ENCODE results near the gene KLHL35.

Gene KLHL35

GRCh38 chr11:75428989-75429640, 3.9 kb downstream of the KLHL35 start:
- no peaks in the 10 kb centered on the region for H3F3A ChIP-seq (ENCODE audit: control insufficient read depth, insufficient read depth)
- no peak overlapping the region for H3K4me3 ChIP-seq (ENCODE audit: low read length)
- TF ChIP-seq CTCF (IDR thresholded peaks at IDR 0.05; ENCODE audit: low read depth, low read length, poor library complexity, severe bottlenecking): no peak
- TF ChIP-seq EZH2phosphoT487 (IDR thresholded peaks at IDR 0.05; ENCODE audit: borderline replicate concordance, low read length): no peak
- no peaks in the 10 kb centered on the region for H3K9me3 ChIP-seq (ENCODE audit: control insufficient read depth, insufficient read depth, low read length)
- no peak overlapping the region for H3K4me2 ChIP-seq (ENCODE audit: low read length)
- no peaks in the 10 kb centered on the region for H3K79me2 ChIP-seq (ENCODE audit: control insufficient read depth, low read length)
- no peaks in the 10 kb centered on the region for H3K36me3 ChIP-seq (ENCODE audit: control insufficient read depth, low read length)
- no peaks in the 10 kb centered on the region for H4K20me1 ChIP-seq (ENCODE audit: control insufficient read depth, insufficient read depth, low read depth, low read length)
- peaks cover 8% of the 10 kb centered on the region; the same call in 1 of the 2 replicates for H3K27me3 ChIP-seq (ENCODE audit: control insufficient read depth, low read length)
- no peaks in the 10 kb centered on the region for H3K9me2 ChIP-seq (replicated peaks; ENCODE audit: control insufficient read depth, low read length)
- H3K4me1 ChIP-seq (ENCODE audit: control insufficient read depth, low read length): no peaks in the 10 kb centered on the region
- H3K27ac ChIP-seq (ENCODE audit: low read depth, low read length): no peak overlapping the region

GRCh38 chr11:75428281-75428724, 4.7 kb downstream of the KLHL35 start:
- Histone ChIP-seq H3K4me2 (ENCODE audit: low read length) (no peak overlapping the region), H3K27me3 (ENCODE audit: control insufficient read depth, low read length) (peaks cover 8% of the 10 kb centered on the region; the same call in 1 of the 2 replicates)

GRCh38 chr11:75427181-75427580, 5.8 kb downstream of the KLHL35 start:
- no peak overlapping the region for H3K27ac ChIP-seq (ENCODE audit: low read depth, low read length)
- TF ChIP-seq CTCF (IDR thresholded peaks at IDR 0.05; ENCODE audit: low read depth, low read length, poor library complexity, severe bottlenecking) (no peak), EZH2phosphoT487 (IDR thresholded peaks at IDR 0.05; ENCODE audit: borderline replicate concordance, low read length) (no peak)
- H3F3A ChIP-seq (ENCODE audit: control insufficient read depth, insufficient read depth): no peaks in the 10 kb centered on the region
- no peak overlapping the region for H3K4me3 ChIP-seq (ENCODE audit: low read length)
- no peaks in the 10 kb centered on the region for H3K36me3 ChIP-seq (ENCODE audit: control insufficient read depth, low read length)
- H3K4me2 ChIP-seq (ENCODE audit: low read length): no peak overlapping the region
- no peaks in the 10 kb centered on the region for H3K9me3 ChIP-seq (ENCODE audit: control insufficient read depth, insufficient read depth, low read length)
- no peaks in the 10 kb centered on the region for H3K79me2 ChIP-seq (ENCODE audit: control insufficient read depth, low read length)
- no peaks in the 10 kb centered on the region for H3K4me1 ChIP-seq (ENCODE audit: control insufficient read depth, low read length)
- H3K27me3 ChIP-seq (ENCODE audit: control insufficient read depth, low read length): peaks cover 8% of the 10 kb centered on the region; the same call in 1 of the 2 replicates
- H4K20me1 ChIP-seq (ENCODE audit: control insufficient read depth, insufficient read depth, low read depth, low read length): no peaks in the 10 kb centered on the region
- H3K9me2 ChIP-seq (replicated peaks; ENCODE audit: control insufficient read depth, low read length): no peaks in the 10 kb centered on the region

More at GRCh38 chr11:75428281-75428724, 4.7 kb downstream of the KLHL35 start:
- no peak for TF ChIP-seq CTCF (IDR thresholded peaks at IDR 0.05; ENCODE audit: low read depth, low read length, poor library complexity, severe bottlenecking)
- no peak for TF ChIP-seq EZH2phosphoT487 (IDR thresholded peaks at IDR 0.05; ENCODE audit: borderline replicate concordance, low read length)
- Histone ChIP-seq H4K20me1 (ENCODE audit: control insufficient read depth, insufficient read depth, low read depth, low read length) (no peaks in the 10 kb centered on the region), H3K4me3 (ENCODE audit: low read length) (no peak overlapping the region), H3K36me3 (ENCODE audit: control insufficient read depth, low read length) (no peaks in the 10 kb centered on the region), H3K27ac (ENCODE audit: low read depth, low read length) (no peak overlapping the region), H3K9me2 (replicated peaks; ENCODE audit: control insufficient read depth, low read length) (no peaks in the 10 kb centered on the region), H3K9me3 (ENCODE audit: control insufficient read depth, insufficient read depth, low read length) (no peaks in the 10 kb centered on the region), H3K79me2 (ENCODE audit: control insufficient read depth, low read length) (no peaks in the 10 kb centered on the region), H3F3A (ENCODE audit: control insufficient read depth, insufficient read depth) (no peaks in the 10 kb centered on the region), H3K4me1 (ENCODE audit: control insufficient read depth, low read length) (no peaks in the 10 kb centered on the region)
